Skeletal muscle tissue (tissue), 4 donors: ENCODE results near the gene CHMP1B. TPM values are rescaled to one million over a fixed set of nuclear protein-coding genes. Genes with fewer than 3 reads are reported as not detected.
"Not testable (repeated sequence)": the region's sequence is repeated elsewhere in the genome, so short reads cannot be mapped to it uniquely, and the experiment has no call there.

Source experiments
- H3K27ac ChIP-seq: one replicate; pipeline ENCODE4 v1.7.0; 2013; ENCODE audit warnings: mild to moderate bottlenecking, low read depth, low read length, inconsistent platforms
- H3K27me3 ChIP-seq, 3 donors: one replicate each; pipeline ENCODE4 v1.7.0; 2013; ENCODE audit warnings: low read length in 3 of 3; ENCODE audit not compliant: control insufficient read depth in 3 of 3, insufficient read depth in 3 of 3
- H3K36me3 ChIP-seq, 3 donors: one replicate each; pipeline ENCODE4 v1.7.0; 2013; ENCODE audit warnings: low read length in 3 of 3; ENCODE audit not compliant: control insufficient read depth in 3 of 3, insufficient read depth in 3 of 3
- H3K4me1 ChIP-seq, 3 donors: one replicate each; pipeline ENCODE4 v1.7.0; 2013; ENCODE audit warnings: low read length in 3 of 3, mild to moderate bottlenecking in 3 of 3; ENCODE audit not compliant: control insufficient read depth in 3 of 3, insufficient read depth in 3 of 3
- H3K4me3 ChIP-seq, 3 donors: one replicate each; pipeline ENCODE4 v1.7.0; 2013; ENCODE audit warnings: low read length in 3 of 3
- H3K9ac ChIP-seq, 3 donors: one replicate each; pipeline ENCODE4 v1.7.0; 2013; ENCODE audit warnings: low read length in 3 of 3, mild to moderate bottlenecking in 3 of 3, moderate library complexity in 2 of 3, low read depth in 1 of 3
- H3K9me3 ChIP-seq, 3 donors: one replicate each; pipeline ENCODE4 v1.7.0; 2013; ENCODE audit warnings: low read length in 3 of 3; ENCODE audit not compliant: control insufficient read depth in 3 of 3
- total RNA-seq: library from RNA; depleted of rRNA; stranded (reverse); fragments of >200 nt; gene quantifications from one replicate; pipeline ENCODE4 v1.2.3, GENCODE V29; 2014
- donor health status: Osteomylitis.

The CHMP1B gene
- total RNA-seq, 1 donor from 2014 or later: 29.2 TPM

DNA sequence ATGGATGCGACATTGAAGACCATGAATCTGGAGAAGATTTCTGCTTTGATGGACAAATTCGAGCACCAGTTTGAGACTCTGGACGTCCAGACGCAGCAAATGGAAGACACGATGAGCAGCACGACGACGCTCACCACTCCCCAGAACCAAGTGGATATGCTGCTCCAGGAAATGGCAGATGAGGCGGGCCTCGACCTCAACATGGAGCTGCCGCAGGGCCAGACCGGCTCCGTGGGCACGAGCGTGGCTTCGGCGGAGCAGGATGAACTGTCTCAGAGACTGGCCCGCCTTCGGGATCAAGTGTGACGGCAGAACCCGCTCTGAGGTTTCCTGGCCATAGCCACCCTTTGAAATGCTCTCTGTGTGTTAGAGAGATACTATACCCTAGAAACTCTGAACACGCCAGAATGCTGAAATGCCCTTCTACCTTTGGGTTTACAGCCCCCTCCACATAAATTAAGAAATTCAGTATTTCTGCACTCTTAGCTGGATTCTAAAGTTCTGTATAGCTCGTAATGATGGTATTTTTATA lies 659 bp downstream of the CHMP1B start:
- H3K27me3 ChIP-seq: no peaks in the 10 kb centered on the region
- H3K9me3 ChIP-seq: no peaks in the 10 kb centered on the region
- H3K4me3 ChIP-seq: peak overlapping the region; percentile 94 to 99 (median 95)
- peaks cover 24 to 25% (median 25%) of the 10 kb centered on the region in 3 donors for H3K4me1 ChIP-seq
- H3K36me3 ChIP-seq: no peaks in the 10 kb centered on the region
- H3K9ac ChIP-seq: peak overlapping the region; percentile 94 to 100 (median 96)
- H3K27ac ChIP-seq: peak overlapping the region; percentile 94

DNA sequence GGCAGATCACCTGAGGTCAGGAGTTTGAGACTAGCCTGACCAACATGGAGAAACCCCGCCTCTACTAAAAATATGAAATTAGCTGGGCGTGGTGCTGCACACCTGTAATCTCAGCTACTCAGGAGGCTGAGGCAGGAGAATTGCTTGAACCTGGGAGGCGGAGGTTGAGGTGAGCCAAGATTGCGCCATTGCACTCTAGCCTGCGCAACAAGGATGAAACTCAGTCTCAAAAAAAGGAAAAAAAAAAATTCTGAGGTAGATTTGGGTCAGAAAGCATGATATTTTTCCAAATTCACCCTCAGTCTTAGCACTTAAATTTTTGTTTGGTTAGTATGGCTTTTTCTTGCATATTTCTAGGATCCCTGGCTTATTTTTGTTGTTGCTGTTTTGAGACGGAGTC lies 3.3 kb downstream of the CHMP1B start:
- H3K27me3 ChIP-seq, H3K9me3 ChIP-seq, H3K4me3 ChIP-seq, H3K27ac ChIP-seq, H3K36me3 ChIP-seq, H3K9ac ChIP-seq: not testable (repeated sequence)
- peaks cover 23 to 33% (median 32%) of the 10 kb centered on the region in 3 donors for H3K4me1 ChIP-seq

DNA sequence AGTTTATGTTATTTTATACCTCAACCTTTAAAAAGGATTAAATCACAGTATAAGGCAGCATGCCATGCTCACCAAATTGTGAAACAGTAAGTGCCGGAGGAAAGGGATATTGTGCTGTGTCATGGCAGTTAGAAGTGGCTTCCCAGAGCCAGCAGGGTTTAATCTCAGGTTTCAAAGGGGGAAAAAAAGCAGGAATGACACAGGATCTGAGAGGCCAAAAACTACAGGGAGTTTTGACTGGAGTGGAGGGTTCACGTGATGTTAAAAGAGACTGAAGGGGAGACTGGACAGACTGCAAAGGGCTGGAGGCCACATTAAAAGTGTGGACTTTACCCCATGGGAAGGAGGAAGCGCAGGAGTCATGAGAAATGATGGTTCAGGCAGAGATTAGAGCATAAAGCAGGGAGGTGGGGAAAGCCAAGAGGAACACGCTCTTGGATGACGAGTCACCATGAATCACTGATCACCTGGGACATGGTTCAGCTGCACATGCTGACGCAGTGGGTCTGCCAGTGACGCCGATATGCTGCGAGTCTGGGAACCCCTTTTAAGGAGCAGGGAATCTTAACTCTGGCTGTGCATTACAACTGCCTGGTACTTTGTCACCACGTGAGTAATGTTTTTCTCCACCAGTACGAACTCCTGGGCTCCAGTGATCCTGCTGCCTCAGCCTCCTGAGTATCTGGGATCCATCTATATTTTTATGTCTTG lies 6.1 kb downstream of the CHMP1B start:
- peak overlapping the region; percentile 64 to 88 (median 66) for H3K9ac ChIP-seq
- peaks cover 13 to 39% (median 29%) of the 10 kb centered on the region in 3 donors for H3K4me1 ChIP-seq
- H3K27me3 ChIP-seq: no peaks in the 10 kb centered on the region
- peak overlapping the region; percentile 63 to 75 (median 63) for H3K4me3 ChIP-seq
- peaks cover 0 to 3% (median 0%) of the 10 kb centered on the region in 3 donors for H3K36me3 ChIP-seq
- H3K9me3 ChIP-seq: no peaks in the 10 kb centered on the region
- H3K27ac ChIP-seq: peak overlapping the region; percentile 94

DNA sequence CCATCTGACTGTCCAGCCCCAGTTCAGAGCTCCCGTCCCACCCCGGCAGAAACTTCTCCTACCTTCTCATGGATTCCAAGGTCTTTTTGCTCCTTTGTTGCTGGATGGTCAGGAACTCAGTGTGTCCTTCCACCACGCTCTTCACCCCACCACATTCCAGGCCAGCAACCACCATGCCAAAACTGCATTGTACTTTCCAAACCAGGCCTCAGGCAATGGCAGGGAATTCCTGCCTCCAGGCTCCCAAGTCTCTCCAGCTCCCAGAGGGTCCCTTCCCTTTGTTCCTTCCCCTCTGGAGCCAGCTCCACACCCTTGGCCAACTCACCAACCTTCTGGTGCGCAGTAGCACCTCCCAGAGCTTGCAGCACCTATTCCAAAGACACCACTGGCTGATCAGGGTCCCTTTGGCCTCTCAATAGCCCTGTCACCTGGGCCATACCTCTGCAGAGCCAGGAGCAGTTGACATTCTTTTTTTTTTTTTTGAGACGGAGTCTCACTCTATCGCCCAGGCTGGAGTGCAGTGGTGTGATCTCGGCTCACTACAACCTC lies 8.1 kb downstream of the CHMP1B start:
- H3K9ac ChIP-seq: peak overlapping the region in 1 of 3 donors; percentile 25
- peak overlapping the region; percentile 94 for H3K27ac ChIP-seq

DNA sequence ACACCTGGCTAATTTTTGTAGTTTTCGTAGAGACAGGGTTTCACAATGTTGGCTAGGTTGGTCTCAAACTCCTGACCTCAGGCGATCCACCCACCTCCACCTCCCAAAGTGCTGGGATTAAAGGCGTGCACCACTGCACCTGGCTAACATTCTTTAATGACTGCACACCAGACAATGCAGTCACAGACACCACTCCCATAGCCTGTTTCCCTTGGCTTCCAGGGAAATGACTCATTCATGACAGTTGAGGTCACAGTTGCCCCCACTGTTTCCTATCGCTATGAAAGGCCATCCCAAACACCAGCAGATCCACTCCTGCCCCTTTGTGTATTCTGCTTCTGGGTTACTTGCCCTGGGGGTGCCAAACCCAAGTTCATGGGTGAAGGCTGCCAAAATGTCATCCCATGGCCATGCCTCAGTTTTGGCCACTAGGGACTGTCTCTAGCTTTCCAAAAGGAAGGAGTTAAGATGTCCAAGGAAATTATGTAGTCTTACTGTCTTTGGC lies 8.7 kb downstream of the CHMP1B start:
- Histone ChIP-seq H3K4me1 (peaks cover 0 to 30% (median 23%) of the 10 kb centered on the region in 3 donors), H3K9ac (no peak overlapping the region), H3K36me3 (peaks cover 2 to 8% (median 3%) of the 10 kb centered on the region in 3 donors), H3K4me3 (peak overlapping the region in 1 of 3 donors; percentile 14), H3K27ac (peak overlapping the region; percentile 49), H3K27me3 (no peaks in the 10 kb centered on the region), H3K9me3 (no peaks in the 10 kb centered on the region)

More for the DNA sequence above, 8.1 kb downstream of the CHMP1B start:
- Histone ChIP-seq H3K36me3 (peaks cover 0 to 3% (median 0%) of the 10 kb centered on the region in 3 donors), H3K9me3 (no peaks in the 10 kb centered on the region), H3K4me3 (peak overlapping the region in 2 of 3 donors; percentile 2 to 45), H3K4me1 (peaks cover 0 to 30% (median 23%) of the 10 kb centered on the region in 3 donors), H3K27me3 (no peaks in the 10 kb centered on the region)

DNA sequence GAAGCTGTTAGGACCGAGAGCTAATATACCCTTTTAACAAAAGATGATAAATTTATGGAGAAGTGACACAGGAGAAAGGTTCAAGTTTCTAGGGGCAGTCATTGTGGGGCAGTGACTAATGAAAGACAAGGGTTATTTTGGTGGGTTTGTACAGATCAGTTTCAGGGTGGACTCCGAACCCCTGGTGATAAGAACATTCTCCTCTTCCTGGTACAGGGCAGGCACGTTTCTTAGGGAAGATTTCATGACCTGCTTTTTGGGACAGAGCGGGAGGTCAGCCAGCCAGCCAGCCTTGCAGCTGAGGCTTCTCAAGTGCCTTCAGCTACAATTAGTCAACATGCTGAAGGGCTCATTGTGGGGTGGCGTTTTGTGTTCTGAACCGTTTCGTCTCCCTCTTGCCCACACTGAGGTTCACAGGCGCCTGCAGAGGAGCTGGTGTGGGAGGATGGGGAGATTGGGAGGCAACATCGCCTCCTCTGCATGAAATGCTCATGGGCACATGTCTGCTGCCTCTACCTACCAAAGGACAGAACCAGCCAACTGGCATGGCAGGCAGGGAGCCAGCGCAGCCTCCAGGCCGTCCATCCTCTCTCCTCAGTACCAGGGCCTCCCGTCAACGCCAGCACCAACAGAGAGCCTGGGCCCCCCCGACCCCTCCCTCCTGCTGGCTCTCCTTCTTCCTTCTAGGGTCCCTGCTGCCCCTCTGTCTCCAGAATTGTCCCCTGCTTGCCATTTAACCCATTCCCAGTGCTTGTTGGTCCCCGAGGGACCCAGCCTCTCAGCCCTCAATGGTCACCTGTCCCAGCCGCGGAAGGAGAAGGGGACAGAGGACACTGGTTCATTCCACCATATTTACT lies 9.6 kb downstream of the CHMP1B start:
- H3K9ac ChIP-seq: no peak overlapping the region
- H3K4me1 ChIP-seq: peaks cover 0 to 30% (median 22%) of the 10 kb centered on the region in 3 donors
- H3K27me3 ChIP-seq: no peaks in the 10 kb centered on the region
- H3K27ac ChIP-seq: no peak overlapping the region
- peaks cover 4 to 17% (median 9%) of the 10 kb centered on the region in 3 donors for H3K36me3 ChIP-seq
- H3K9me3 ChIP-seq: no peaks in the 10 kb centered on the region
- H3K4me3 ChIP-seq: no peak overlapping the region

DNA sequence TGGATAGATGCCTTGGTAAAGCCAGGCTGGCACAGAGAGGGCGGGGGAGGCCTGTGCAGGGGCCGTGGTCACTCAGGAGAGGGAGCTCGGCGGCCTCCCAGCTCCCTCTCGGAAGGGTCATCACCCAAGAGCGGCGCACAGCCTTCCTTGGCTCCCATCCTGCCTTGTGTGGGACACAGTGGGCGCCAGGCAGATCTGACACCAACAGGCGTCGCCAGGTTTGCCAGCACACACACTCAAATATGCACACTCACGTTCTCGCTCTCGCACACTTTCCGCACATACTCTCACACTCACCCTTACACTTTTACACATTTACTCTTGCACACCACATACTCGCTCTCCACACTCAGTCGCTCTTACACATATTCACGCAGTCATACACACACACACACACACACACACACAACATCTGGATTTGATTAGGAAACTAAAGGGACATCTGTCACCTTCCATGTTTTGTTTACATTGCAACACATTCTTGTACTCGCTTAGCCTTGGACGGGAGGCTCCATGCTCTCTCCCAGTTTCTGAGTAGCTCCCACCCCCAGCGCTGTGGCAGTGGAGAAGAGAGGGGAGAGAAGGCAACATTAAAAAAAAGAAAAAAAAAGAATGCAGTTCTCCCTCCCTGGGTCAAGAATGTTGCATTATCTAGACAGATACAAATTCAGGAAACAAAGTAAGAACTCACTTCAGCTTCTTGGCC lies 10.5 kb downstream of the CHMP1B start:
- H3K36me3 ChIP-seq: peaks cover 4 to 24% (median 17%) of the 10 kb centered on the region in 3 donors
- no peaks in the 10 kb centered on the region for H3K9me3 ChIP-seq
- no peak overlapping the region for H3K4me3 ChIP-seq
- peaks cover 0 to 22% (median 16%) of the 10 kb centered on the region in 3 donors for H3K4me1 ChIP-seq
- H3K27me3 ChIP-seq: no peaks in the 10 kb centered on the region
- no peak overlapping the region for H3K9ac ChIP-seq
- H3K27ac ChIP-seq: no peak overlapping the region

DNA sequence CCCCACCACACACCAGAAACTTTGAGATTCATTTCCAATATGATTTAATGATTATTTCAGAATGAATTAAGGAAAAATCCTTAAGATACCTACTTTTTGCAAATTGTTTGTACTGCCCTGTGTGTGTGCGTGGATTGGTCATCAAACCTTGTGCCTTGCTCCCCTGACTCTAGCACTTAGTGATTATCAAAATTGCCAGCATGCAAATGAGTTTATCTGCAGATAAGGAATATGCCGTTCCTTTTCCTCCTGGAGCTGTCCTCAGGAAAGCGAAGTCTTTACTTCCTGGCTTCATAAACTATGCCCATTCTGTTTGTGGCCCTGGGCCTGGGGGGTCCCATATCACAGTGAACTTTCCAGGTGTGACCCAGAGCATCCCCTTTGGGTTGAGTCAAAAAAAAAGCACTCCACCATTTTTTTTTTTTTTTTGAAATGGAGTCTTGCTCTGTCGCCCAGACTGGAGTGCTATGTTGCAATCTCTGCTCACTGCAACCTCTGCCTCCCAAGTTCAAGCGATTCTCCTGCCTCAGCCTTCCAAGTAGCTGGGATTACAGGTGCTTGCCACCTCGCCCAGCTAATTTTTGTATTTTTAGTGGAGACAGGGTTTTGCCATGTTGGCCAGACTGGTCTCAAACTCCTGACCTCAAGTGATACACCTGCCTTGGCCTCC lies 11.4 kb downstream of the CHMP1B start:
- Histone ChIP-seq H3K36me3 (peaks cover 4 to 28% (median 17%) of the 10 kb centered on the region in 3 donors), H3K4me1 (peaks cover 0 to 18% (median 11%) of the 10 kb centered on the region in 3 donors), H3K9me3 (no peaks in the 10 kb centered on the region), H3K9ac (no peak overlapping the region), H3K27ac (no peak overlapping the region), H3K27me3 (no peaks in the 10 kb centered on the region), H3K4me3 (no peak overlapping the region)

DNA sequence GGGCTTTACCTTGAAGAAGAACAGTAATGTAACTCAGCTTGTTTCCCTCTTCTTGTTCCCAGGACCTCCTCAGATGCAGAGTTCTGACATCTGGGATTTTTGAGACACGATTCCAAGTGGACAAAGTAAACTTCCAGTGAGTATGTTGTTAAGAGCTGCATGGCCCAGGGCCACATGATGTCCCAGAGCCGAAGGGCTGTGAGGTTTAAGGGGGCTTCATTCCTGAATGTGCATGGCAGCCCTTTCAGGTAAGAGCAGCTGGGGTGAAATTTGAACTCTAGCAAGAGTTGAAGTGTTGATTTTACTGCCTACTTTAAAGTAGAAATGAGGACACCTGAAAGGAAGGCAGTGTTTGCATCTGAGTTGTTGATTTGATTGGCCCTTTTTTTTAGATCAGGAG lies 13.3 kb downstream of the CHMP1B start:
- H3K27ac ChIP-seq: no peak overlapping the region
- H3K4me3 ChIP-seq: no peak overlapping the region
- H3K27me3 ChIP-seq: no peaks in the 10 kb centered on the region
- no peak overlapping the region for H3K9ac ChIP-seq
- no peaks in the 10 kb centered on the region for H3K9me3 ChIP-seq
- H3K4me1 ChIP-seq: peaks cover 0 to 13% (median 6%) of the 10 kb centered on the region in 3 donors
- H3K36me3 ChIP-seq: peaks cover 4 to 36% (median 21%) of the 10 kb centered on the region in 3 donors
